Measurements from ENCODE around the gene CLDND1.

The CLDND1 gene

DNA sequence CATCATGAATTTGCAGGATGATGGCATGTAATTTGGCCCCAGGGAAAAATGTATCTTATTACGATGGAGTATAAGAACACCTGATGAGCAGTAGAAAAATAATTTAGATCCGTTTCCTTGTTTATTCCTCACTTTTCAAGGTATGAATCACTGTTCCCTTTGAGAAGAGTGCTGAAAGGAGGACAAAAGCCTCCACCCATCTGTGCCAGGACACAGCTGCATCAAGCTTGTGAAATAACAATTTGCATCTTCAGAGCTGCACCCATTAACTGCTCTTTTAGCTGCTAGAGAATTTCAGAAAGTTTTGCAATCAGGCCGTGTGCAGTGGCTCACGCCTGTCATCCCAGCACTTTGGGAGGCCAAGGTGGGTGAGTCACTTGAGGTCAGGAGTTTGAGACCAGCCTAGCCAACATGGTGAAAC lies 9.6 kb downstream of the CLDND1 start:
- DNase-seq, result no peak

DNA sequence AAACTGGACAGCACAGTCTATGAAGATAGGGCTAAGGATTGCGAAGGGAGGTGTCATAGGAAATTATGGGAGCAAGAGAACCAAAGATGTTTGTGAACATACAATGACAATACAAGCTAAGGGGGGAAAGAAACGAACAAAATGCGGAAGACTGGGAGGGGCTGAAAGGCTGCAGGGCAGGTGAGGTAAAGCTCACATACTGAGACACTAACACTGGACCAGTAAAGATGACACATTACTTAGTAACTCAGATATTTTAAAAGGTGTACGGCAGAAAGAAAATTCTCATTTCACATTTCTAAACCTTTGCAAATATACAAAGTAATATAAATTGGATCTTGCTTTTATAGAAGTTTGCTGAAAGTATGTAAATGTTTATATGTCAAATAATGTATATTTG lies 10.1 kb downstream of the CLDND1 start:
- no peak for DNase-seq

DNA sequence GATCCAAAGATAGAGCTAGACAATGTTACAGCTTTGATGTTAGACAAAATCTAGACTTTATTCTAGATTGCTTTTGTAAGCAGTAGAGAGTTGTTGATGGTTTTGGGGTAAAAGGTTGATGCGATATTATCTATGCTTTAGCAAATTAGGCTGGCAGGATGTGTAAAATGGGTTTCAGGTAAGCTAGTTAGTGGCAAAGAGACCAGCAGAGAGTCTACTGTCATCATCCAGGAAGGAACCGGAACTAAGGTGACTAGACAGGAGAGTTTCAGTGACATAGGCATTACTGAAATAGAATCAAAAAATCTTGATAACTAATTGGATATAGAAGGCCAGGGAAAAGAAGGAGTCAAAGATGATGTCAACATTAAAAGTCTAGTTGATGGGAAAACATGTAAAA lies 14.1 kb downstream of the CLDND1 start:
- DNase-seq, result no peak

DNA sequence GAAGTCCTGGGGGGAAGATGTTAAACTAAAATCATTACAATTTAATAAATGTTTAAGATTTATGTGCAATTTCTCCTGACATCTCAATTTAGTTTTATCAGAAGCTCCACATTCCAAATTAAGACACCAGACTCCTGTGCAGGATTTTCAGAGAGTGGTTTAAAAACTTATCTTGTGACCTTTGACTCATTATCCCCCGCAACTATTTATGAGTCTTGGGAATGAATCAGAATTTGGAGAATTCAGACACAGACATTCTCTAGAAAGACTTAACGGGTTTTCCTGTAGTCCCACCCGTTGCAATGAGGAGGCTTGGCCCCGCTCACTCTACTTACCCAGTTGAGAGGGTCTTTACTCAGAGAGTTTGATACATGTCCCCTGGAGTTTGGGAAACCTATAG lies 18.2 kb downstream of the CLDND1 start:
- DNase-seq, result no peak

DNA sequence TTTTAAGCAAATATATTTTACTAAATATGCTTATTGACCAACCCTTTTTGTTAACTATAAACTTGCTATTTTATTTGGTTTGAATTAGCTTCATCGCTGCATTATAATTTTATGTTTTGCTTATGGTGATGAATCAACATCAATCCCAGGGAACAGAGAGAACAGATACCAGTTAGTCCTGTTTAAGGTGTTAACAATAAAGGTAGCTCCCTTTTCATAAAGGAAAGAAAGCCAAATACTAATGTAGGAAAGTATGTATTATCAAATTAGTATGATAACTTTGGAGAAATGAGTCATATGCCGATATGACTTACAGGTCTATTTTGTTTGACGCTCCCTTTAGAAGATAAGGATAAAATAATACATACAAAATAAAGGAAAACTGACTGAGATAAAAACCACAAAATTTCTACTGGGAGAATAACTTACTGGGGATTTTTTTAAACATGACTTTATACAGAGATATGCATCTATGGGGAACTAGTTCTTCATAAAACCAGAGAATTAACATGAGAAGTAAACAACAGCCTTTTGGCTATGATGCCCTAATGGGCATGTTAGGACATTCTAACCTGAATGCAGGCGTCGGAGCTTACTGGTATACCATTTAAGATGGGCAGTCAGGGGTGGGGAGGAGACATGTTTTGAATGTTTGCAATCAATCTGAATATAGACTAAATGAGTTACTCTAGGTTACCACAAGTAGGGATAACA lies 20.7 kb downstream of the CLDND1 start:
- no peak for DNase-seq

DNA sequence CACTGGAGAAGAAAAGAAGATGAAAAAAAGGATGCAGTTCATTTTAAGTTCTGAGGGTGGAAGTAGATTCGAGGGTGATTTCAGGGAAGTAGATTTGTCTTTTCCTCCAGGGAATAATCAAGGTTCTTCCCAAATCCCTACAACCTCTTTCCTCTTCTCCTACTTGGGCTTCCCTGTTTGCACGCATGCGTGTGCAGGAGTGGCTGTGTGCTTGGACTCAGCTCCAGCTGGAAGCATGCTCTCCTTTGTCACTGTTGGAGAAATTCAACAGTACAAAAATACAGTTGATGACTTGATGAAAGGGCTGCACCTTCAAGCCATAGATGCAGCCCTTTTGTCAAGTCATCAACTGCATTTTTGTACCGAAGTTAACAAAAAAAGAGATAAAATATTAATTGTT lies 21.4 kb downstream of the CLDND1 start:
- DNase-seq, result no peak

DNA sequence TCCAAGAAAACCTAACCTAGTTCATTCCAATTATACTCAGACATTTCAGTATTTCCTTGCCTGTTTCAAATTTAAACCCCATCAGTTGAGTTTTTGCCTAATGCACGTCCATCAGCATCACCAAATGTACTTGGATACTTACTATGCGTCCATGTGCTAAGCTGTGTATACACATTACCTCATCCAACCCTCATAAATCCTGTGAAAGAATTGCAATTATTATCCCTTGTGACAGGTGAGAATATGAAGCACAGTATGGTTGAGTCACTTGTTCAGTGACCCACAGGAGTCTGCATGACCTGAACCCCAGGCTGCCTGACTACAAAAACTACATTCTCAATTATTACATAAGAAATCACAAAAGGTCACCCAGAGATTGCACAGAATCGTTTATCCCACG lies 22.7 kb downstream of the CLDND1 start:
- no peak for DNase-seq

DNA sequence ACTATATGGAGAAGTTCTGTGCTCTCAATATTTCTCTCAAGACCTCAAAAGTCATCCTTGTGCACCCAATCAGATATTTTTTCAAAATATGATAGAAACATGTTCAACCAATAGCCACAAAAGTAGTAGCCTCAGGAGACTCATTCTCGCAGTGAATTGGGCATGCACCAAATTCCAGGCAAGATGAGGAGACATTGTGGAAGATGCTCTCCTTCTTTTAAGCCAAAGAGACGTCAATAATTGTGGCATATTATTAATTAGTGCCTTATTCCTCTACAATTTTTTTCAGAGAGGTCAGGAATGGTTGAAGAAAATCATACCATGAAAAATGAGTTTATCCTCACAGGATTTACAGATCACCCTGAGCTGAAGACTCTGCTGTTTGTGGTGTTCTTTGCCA lies 25.3 kb downstream of the CLDND1 start, which contains the start of gene OR5K2:
Gene OR5K2, plus strand, starts transcription at position 301 of the 400 bp plus-strand sequence. Its CDS starts 0 bp downstream, at position 301.
- DNase-seq, result no peak

DNA sequence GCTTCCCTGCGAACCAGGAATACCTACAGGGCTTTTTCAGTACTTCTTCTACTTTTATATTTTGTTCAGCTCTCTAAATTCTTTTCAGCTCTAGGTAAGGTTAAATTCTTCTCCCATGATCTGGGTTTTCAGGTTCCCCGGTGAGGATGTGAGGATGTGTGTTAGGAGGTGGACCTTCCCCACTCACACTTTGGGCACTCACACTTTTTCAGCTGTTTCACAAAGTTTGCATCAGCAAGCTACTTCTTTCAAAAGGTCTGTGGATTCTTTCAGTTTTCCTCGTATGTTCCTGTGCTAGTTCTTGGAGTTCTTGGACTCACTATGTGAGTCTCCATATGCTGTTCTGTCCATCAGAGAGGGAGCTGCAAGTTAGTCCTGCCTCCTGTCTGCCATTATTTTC lies 39.1 kb downstream of the CLDND1 start:
- no peak for DNase-seq

DNA sequence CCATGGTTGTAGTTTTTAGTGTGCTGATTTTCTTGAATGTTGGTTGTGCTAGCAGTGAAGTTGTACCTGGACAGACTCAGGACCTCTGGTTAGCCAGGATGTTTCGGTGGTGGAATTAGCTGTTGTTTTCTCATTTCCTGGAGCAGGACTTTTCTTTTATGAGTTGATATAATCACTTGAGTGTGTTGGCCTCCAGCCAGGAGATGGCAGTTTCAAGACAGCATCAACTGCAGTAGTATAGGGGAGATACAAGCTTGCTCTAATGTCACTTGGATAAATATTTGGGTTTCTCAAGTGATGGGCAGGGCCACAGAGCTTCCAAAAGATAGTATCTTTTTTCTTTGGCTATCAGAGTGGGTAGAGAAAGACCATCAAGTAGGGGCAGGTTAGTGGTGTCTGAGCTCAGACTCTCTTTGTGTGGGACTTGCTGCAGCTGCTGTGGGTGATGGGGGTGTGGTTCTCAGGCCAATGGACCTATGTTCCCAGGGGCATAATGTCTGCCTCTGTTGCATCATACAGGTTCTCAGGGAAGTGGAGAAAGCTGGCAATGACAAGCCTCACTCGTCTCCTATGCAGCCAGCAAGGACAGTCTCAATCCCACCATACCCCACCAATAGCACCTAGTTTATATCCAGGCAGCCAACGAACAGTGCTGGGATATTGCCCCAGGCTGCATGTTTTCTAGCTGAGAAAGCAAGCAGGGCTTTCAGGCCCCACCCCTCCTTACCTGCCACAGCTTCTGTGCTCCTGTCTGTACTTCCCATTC lies 39.8 kb downstream of the CLDND1 start:
- no peak for DNase-seq

All from NCI-H2227 treated with DMSO at 0.1 percent for 48 hours (cell line).